ENCODE measurements around the gene EPB41L2.

EPB41L2 gene

GRCh38 chr6:131061751-131062119, 1.3 kb downstream of the EPB41L2 start:
- Histone ChIP-seq H3K9me3 (ENCODE audit: control insufficient read depth, insufficient read depth, low read depth, low read length) (no peaks in the 10 kb centered on the region; the same call in 1 of the 2 replicates), H3K27ac (ENCODE audit: low read depth, low read length) (no peak overlapping the region), H3K9ac (ENCODE audit: low read length) (no peak overlapping the region), H3K4me1 (ENCODE audit: control insufficient read depth, insufficient read depth, low read length) (peaks cover 30% of the 10 kb centered on the region), H3K4me3 (ENCODE audit: low read depth, low read length) (peak overlapping the region; percentile 84), H3K36me3 (ENCODE audit: control insufficient read depth, insufficient read depth, low read length) (0 out of 2 replicates have a peak, but pooled peaks cover under 1% of the 10 kb centered on the region), H3K27me3 (ENCODE audit: control insufficient read depth, insufficient read depth, low read length) (0 out of 2 replicates have a peak, but pooled peaks cover 4% of the 10 kb centered on the region)

DNA sequence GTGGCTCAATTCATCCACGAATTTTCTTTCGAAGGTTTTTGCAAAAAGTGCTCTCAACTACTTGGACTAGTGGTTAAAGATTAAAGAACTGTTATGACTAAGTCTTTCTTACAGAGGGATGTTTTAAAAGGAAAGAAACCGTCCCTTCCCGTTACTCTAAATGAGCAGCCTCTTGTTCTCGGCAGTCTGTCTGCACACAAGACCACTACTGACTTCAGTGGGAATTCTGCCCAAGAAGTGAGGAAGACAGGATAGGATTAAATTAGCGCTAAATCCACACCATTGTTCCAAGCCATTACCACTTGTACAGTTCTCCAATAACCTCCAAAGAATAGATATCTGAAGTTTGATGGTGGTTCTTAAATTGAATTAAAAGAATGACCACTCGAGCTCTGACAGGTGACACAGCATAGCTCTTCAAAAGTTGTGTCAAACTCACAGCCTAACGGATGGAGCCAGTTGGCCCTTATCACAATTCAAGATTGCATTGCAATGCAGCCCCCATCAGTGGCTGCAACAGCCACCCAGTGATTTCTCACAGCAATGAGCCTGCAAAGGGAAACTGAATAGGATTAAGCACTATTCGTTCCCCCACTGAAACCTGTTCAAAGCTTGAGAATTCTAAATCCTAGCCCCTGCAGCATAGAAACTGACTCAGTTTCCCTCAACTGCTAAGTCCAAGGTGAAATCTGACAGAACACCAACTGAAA, 1.8 kb downstream of the EPB41L2 start:
- Histone ChIP-seq H3K9me3 (ENCODE audit: control insufficient read depth, insufficient read depth, low read depth, low read length) (no peaks in the 10 kb centered on the region; the same call in 1 of the 2 replicates), H3K27me3 (ENCODE audit: control insufficient read depth, insufficient read depth, low read length) (0 out of 2 replicates have a peak, but pooled peaks cover 4% of the 10 kb centered on the region), H3K27ac (ENCODE audit: low read depth, low read length) (no peak overlapping the region), H3K36me3 (ENCODE audit: control insufficient read depth, insufficient read depth, low read length) (0 out of 2 replicates have a peak, but pooled peaks cover 5% of the 10 kb centered on the region), H3K4me3 (ENCODE audit: low read depth, low read length) (peak overlapping the region; percentile 84), H3K9ac (ENCODE audit: low read length) (no peak overlapping the region), H3K4me1 (ENCODE audit: control insufficient read depth, insufficient read depth, low read length) (peaks cover 30% of the 10 kb centered on the region)

GRCh38 chr6:131060311-131060710, 2.7 kb downstream of the EPB41L2 start:
- no peak overlapping the region for H3K27ac ChIP-seq (ENCODE audit: low read depth, low read length)
- H3K9me3 ChIP-seq (ENCODE audit: control insufficient read depth, insufficient read depth, low read depth, low read length): peaks cover 7% of the 10 kb centered on the region
- H3K9ac ChIP-seq (ENCODE audit: low read length): no peak overlapping the region
- H3K4me3 ChIP-seq (ENCODE audit: low read depth, low read length): no peak overlapping the region; the same call in 1 of the 2 replicates
- peaks cover 30% of the 10 kb centered on the region for H3K4me1 ChIP-seq (ENCODE audit: control insufficient read depth, insufficient read depth, low read length)
- peaks cover 9% of the 10 kb centered on the region; the same call in 1 of the 2 replicates for H3K36me3 ChIP-seq (ENCODE audit: control insufficient read depth, insufficient read depth, low read length)
- 0 out of 2 replicates have a peak, but pooled peaks cover 2% of the 10 kb centered on the region for H3K27me3 ChIP-seq (ENCODE audit: control insufficient read depth, insufficient read depth, low read length)

GRCh38 chr6:131059486-131059885, 3.6 kb downstream of the EPB41L2 start:
- H3K9me3 ChIP-seq (ENCODE audit: control insufficient read depth, insufficient read depth, low read depth, low read length): peaks cover 15% of the 10 kb centered on the region
- H3K9ac ChIP-seq (ENCODE audit: low read length): no peak overlapping the region
- no peak overlapping the region for H3K4me3 ChIP-seq (ENCODE audit: low read depth, low read length)
- H3K36me3 ChIP-seq (ENCODE audit: control insufficient read depth, insufficient read depth, low read length): peaks cover 16% of the 10 kb centered on the region; the same call in 1 of the 2 replicates
- no peaks in the 10 kb centered on the region for H3K27me3 ChIP-seq (ENCODE audit: control insufficient read depth, insufficient read depth, low read length)
- H3K27ac ChIP-seq (ENCODE audit: low read depth, low read length): no peak overlapping the region
- H3K4me1 ChIP-seq (ENCODE audit: control insufficient read depth, insufficient read depth, low read length): peaks cover 30% of the 10 kb centered on the region

GRCh38 chr6:131058236-131058635, 4.8 kb downstream of the EPB41L2 start:
- Histone ChIP-seq H3K27ac (ENCODE audit: low read depth, low read length) (no peak overlapping the region), H3K9ac (ENCODE audit: low read length) (no peak overlapping the region), H3K9me3 (ENCODE audit: control insufficient read depth, insufficient read depth, low read depth, low read length) (peaks cover 27% of the 10 kb centered on the region), H3K4me1 (ENCODE audit: control insufficient read depth, insufficient read depth, low read length) (peaks cover 22% of the 10 kb centered on the region), H3K4me3 (ENCODE audit: low read depth, low read length) (no peak overlapping the region), H3K27me3 (ENCODE audit: control insufficient read depth, insufficient read depth, low read length) (no peaks in the 10 kb centered on the region), H3K36me3 (ENCODE audit: control insufficient read depth, insufficient read depth, low read length) (peaks cover 22% of the 10 kb centered on the region)

DNA sequence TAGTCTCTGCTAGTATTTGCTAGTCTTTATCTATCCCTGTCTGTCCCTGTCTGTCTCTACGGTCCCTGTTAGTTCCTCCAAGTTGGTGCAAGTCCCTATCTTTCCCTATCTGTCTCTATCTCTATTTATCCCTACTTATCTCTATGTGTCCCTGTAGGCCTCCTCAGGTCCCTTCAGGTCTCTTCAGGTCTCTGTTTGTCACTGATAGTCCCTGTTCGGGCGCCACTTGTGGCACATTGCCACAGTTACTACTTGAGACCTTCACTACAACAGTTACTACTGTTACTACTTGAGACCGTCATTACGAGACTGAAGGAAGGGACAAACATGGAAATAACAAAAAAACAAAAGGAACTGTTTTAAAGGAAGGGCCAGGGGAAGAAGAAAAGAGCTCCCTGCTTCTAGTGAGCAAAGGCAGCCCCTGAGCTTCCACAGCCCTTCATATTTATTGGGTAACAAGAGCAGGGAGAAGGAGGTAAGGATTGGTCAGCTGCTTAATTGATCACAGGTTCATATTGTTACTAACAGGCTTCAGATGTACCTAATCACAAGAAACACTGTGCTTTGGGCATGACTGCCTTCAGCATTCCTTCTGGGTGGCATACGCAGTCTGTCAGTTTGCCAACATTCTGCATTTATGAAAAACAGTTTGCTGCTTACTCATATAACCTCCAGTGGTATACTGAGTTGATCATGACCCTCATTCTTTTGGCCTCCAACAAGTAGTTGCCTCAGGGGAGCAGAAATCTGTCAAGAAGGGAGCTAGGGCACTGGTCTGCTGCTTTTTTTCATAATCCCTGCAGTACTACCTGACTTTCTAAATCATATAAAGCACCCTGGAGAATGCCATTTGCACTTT, 8.4 kb downstream of the EPB41L2 start:
- Histone ChIP-seq H3K27ac (ENCODE audit: low read depth, low read length) (no peak overlapping the region), H3K9me3 (ENCODE audit: control insufficient read depth, insufficient read depth, low read depth, low read length) (peaks cover 27% of the 10 kb centered on the region), H3K4me1 (ENCODE audit: control insufficient read depth, insufficient read depth, low read length) (peaks cover 3% of the 10 kb centered on the region), H3K36me3 (ENCODE audit: control insufficient read depth, insufficient read depth, low read length) (peaks cover 22% of the 10 kb centered on the region), H3K4me3 (ENCODE audit: low read depth, low read length) (no peak overlapping the region; the same call in 1 of the 2 replicates), H3K9ac (ENCODE audit: low read length) (no peak overlapping the region), H3K27me3 (ENCODE audit: control insufficient read depth, insufficient read depth, low read length) (no peaks in the 10 kb centered on the region)

GRCh38 chr6:131053546-131054240, 9.4 kb downstream of the EPB41L2 start:
- H3K27ac ChIP-seq (ENCODE audit: low read depth, low read length): no peak overlapping the region
- peaks cover 22% of the 10 kb centered on the region for H3K36me3 ChIP-seq (ENCODE audit: control insufficient read depth, insufficient read depth, low read length)
- no peaks in the 10 kb centered on the region for H3K27me3 ChIP-seq (ENCODE audit: control insufficient read depth, insufficient read depth, low read length)
- no peak overlapping the region for H3K9ac ChIP-seq (ENCODE audit: low read length)
- H3K9me3 ChIP-seq (ENCODE audit: control insufficient read depth, insufficient read depth, low read depth, low read length): peaks cover 27% of the 10 kb centered on the region
- H3K4me1 ChIP-seq (ENCODE audit: control insufficient read depth, insufficient read depth, low read length): no peaks in the 10 kb centered on the region
- no peak overlapping the region for H3K4me3 ChIP-seq (ENCODE audit: low read depth, low read length)

GRCh38 chr6:131052181-131052580, 10.9 kb downstream of the EPB41L2 start:
- H3K4me1 ChIP-seq (ENCODE audit: control insufficient read depth, insufficient read depth, low read length): no peaks in the 10 kb centered on the region
- H3K9me3 ChIP-seq (ENCODE audit: control insufficient read depth, insufficient read depth, low read depth, low read length): peaks cover 27% of the 10 kb centered on the region
- peaks cover 22% of the 10 kb centered on the region for H3K36me3 ChIP-seq (ENCODE audit: control insufficient read depth, insufficient read depth, low read length)
- H3K27ac ChIP-seq (ENCODE audit: low read depth, low read length): no peak overlapping the region
- no peak overlapping the region for H3K9ac ChIP-seq (ENCODE audit: low read length)
- no peaks in the 10 kb centered on the region for H3K27me3 ChIP-seq (ENCODE audit: control insufficient read depth, insufficient read depth, low read length)
- H3K4me3 ChIP-seq (ENCODE audit: low read depth, low read length): no peak overlapping the region

GRCh38 chr6:131051341-131051740, 11.7 kb downstream of the EPB41L2 start:
- H3K4me1 ChIP-seq (ENCODE audit: control insufficient read depth, insufficient read depth, low read length): no peaks in the 10 kb centered on the region
- no peak overlapping the region for H3K27ac ChIP-seq (ENCODE audit: low read depth, low read length)
- peaks cover 27% of the 10 kb centered on the region for H3K9me3 ChIP-seq (ENCODE audit: control insufficient read depth, insufficient read depth, low read depth, low read length)
- H3K36me3 ChIP-seq (ENCODE audit: control insufficient read depth, insufficient read depth, low read length): peaks cover 18% of the 10 kb centered on the region
- no peak overlapping the region for H3K9ac ChIP-seq (ENCODE audit: low read length)
- H3K4me3 ChIP-seq (ENCODE audit: low read depth, low read length): no peak overlapping the region
- H3K27me3 ChIP-seq (ENCODE audit: control insufficient read depth, insufficient read depth, low read length): no peaks in the 10 kb centered on the region

DNA sequence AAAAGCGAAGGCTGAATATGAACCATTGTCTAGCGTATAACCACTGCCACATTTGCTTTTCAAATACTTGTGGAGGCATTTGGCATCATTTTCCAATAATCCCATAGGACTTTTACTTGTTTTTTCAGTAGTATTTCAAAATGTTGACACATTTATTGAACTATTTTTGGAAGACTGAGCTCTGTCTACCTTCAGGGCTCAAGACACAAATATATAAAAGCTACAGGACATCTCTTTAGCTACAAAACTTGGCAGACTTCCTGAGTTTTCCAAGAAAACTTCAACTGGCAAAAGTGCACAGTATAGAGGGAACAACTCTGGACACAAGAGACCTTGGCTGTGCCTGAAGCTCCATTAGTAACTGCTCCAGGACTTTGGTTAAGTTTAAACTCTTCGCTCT, 13.4 kb downstream of the EPB41L2 start:
- no peak overlapping the region for H3K4me3 ChIP-seq (ENCODE audit: low read depth, low read length)
- no peak overlapping the region for H3K27ac ChIP-seq (ENCODE audit: low read depth, low read length)
- peaks cover 6% of the 10 kb centered on the region for H3K36me3 ChIP-seq (ENCODE audit: control insufficient read depth, insufficient read depth, low read length)
- no peaks in the 10 kb centered on the region for H3K27me3 ChIP-seq (ENCODE audit: control insufficient read depth, insufficient read depth, low read length)
- H3K9ac ChIP-seq (ENCODE audit: low read length): no peak overlapping the region
- H3K9me3 ChIP-seq (ENCODE audit: control insufficient read depth, insufficient read depth, low read depth, low read length): peaks cover 13% of the 10 kb centered on the region
- H3K4me1 ChIP-seq (ENCODE audit: control insufficient read depth, insufficient read depth, low read length): no peaks in the 10 kb centered on the region
